Effector memory CD4-positive, alpha-beta T cell (primary cell): ENCODE data around the gene DNMT3B.

ENCODE experiments used
- DNase-seq, 3 donors: peaks; one replicate each; pipeline ENCODE4 v3.0.0-alpha.2; 2020
- H3K27ac ChIP-seq: 2 replicates; pipeline ENCODE4 v1.7.0; 2013; ENCODE audit warnings: mild to moderate bottlenecking, low read length, moderate library complexity; ENCODE audit not compliant: insufficient read depth, poor library complexity, severe bottlenecking
- H3K27me3 ChIP-seq: replicated peaks from 2 replicates; pipeline ENCODE4 v1.7.0; 2013; ENCODE audit warnings: mild to moderate bottlenecking, low read length; ENCODE audit not compliant: insufficient read depth, control insufficient read depth, poor library complexity, severe bottlenecking
- H3K36me3 ChIP-seq: 2 replicates; pipeline ENCODE4 v1.7.0; 2013; ENCODE audit warnings: mild to moderate bottlenecking, low read length, moderate library complexity; ENCODE audit not compliant: control insufficient read depth, insufficient read depth
- H3K4me1 ChIP-seq: 2 replicates; pipeline ENCODE4 v1.7.0; 2013; ENCODE audit warnings: low read length, mild to moderate bottlenecking; ENCODE audit not compliant: control insufficient read depth, insufficient read depth, poor library complexity, severe bottlenecking
- H3K4me3 ChIP-seq: 2 replicates; pipeline ENCODE4 v1.7.0; 2013; ENCODE audit warnings: low read length, low read depth, mild to moderate bottlenecking; ENCODE audit not compliant: insufficient read depth, poor library complexity, severe bottlenecking
- H3K9me3 ChIP-seq: 2 replicates; pipeline ENCODE4 v1.7.0; 2013; ENCODE audit warnings: mild to moderate bottlenecking, low read length, moderate library complexity; ENCODE audit not compliant: control insufficient read depth

DNMT3B gene

DNA sequence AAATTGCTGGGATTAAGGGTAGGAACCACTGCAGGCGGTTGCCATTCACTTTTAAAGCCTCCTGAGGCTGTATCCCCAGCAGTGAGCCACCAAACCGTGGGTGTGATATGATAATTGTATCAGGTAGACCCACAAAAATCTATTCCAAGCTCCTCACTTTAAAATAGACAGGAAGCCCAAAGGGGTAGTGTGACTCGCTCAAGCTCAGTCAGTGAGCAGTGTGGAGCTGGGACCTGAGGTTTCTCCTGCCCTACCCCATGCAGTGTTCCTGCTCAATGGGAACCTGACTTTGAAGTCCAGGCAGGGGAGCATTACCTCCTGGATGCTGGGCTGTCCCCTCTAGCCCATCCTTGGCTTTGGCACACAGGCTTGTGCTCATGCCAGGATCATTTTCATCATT is 42.6 kb downstream of the DNMT3B start:
- H3K27me3 ChIP-seq = no peaks in the 10 kb centered on the region
- DNase-seq = no peak
- H3K4me1 ChIP-seq = no peaks in the 10 kb centered on the region
- no peaks in the 10 kb centered on the region for H3K36me3 ChIP-seq
- H3K27ac ChIP-seq = no peak overlapping the region
- no peak overlapping the region for H3K4me3 ChIP-seq
- no peaks in the 10 kb centered on the region for H3K9me3 ChIP-seq

DNA sequence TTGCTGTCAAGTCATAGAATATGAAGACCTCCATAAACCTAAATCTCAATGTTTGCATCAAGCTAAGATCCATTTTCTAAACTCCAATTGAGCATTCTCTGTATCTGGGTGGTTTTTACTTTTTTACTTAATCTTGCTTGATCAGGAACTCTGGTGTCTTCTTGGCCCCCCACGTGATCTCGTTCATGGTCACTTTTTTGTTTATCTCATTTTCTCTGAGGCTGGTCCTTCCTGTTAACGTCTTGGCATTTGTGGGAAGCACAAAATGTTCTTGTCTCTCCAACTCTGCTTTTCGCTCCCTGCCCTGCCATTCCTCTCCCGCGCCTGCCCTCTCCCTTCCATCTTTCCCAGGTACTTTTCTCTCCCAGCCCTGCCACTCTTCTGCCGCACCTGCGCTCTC is 43.5 kb downstream of the DNMT3B start:
- no peaks in the 10 kb centered on the region for H3K9me3 ChIP-seq
- DNase-seq = no peak
- H3K4me1 ChIP-seq = no peaks in the 10 kb centered on the region
- no peaks in the 10 kb centered on the region for H3K27me3 ChIP-seq
- no peak overlapping the region for H3K27ac ChIP-seq
- no peak overlapping the region for H3K4me3 ChIP-seq
- no peaks in the 10 kb centered on the region for H3K36me3 ChIP-seq

DNA sequence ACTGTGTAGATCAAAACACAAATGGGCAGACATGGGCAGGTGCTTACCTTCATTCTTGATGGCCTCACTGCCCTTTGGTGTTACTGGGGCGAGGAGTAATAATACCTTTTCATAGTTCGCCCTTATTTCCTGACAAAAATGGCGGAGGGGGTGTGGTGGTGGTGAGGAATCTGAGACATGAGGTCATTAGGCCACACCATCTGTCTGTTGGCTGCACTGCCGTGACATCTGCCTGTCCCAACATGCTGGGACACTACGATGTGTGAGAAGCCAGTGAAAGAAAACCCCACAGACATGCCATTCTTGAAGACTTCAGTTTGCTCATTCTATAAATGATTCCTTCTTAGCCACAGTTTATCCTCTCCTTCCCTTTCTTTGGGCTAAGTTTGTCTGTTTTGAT is 44.2 kb downstream of the DNMT3B start:
- H3K4me1 ChIP-seq = no peaks in the 10 kb centered on the region
- H3K27me3 ChIP-seq = no peaks in the 10 kb centered on the region
- H3K9me3 ChIP-seq = no peaks in the 10 kb centered on the region
- no peak overlapping the region for H3K4me3 ChIP-seq
- H3K27ac ChIP-seq = no peak overlapping the region
- H3K36me3 ChIP-seq = no peaks in the 10 kb centered on the region
- no peak for DNase-seq

DNA sequence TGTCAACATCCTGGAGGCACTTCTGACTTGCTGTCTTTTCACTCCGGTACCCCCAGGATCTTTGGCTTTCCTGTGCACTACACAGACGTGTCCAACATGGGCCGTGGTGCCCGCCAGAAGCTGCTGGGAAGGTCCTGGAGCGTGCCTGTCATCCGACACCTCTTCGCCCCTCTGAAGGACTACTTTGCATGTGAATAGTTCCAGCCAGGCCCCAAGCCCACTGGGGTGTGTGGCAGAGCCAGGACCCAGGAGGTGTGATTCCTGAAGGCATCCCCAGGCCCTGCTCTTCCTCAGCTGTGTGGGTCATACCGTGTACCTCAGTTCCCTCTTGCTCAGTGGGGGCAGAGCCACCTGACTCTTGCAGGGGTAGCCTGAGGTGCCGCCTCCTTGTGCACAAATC is 45.5 kb downstream of the DNMT3B start:
- no peaks in the 10 kb centered on the region for H3K36me3 ChIP-seq
- no peaks in the 10 kb centered on the region for H3K4me1 ChIP-seq
- no peak overlapping the region for H3K27ac ChIP-seq
- no peak overlapping the region for H3K4me3 ChIP-seq
- H3K9me3 ChIP-seq = no peaks in the 10 kb centered on the region
- no peak for DNase-seq
- H3K27me3 ChIP-seq = no peaks in the 10 kb centered on the region

DNA sequence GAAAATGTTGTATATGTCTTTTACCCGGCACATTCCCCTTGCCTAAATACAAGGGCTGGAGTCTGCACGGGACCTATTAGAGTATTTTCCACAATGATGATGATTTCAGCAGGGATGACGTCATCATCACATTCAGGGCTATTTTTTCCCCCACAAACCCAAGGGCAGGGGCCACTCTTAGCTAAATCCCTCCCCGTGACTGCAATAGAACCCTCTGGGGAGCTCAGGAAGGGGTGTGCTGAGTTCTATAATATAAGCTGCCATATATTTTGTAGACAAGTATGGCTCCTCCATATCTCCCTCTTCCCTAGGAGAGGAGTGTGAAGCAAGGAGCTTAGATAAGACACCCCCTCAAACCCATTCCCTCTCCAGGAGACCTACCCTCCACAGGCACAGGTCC is 46.3 kb downstream of the DNMT3B start:
- Histone ChIP-seq H3K4me1 (no peaks in the 10 kb centered on the region), H3K36me3 (no peaks in the 10 kb centered on the region), H3K4me3 (no peak overlapping the region), H3K9me3 (no peaks in the 10 kb centered on the region), H3K27ac (no peak overlapping the region), H3K27me3 (no peaks in the 10 kb centered on the region)
- DNase-seq = no peak

DNA sequence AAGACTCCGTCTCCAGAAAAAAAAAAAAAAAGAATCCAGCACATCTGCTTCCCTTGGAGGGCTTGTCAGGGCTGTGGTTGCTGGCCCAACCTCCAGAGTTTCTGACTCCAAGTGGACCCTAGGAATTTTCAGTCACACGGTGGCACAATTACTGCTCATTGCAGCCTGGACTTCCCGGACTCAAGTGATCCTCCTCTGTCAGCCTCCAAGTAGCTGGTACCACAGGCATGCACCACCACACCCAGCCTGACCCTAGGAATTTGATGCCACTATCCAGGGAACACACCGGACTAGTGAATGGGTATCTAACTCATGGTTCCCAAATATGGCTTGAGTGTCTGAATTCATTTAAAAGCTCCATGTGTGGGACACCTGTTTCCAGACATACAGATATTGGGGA is 47.7 kb downstream of the DNMT3B start:
- H3K4me3 ChIP-seq = no peak overlapping the region
- H3K27me3 ChIP-seq = no peaks in the 10 kb centered on the region
- no peak overlapping the region for H3K27ac ChIP-seq
- no peaks in the 10 kb centered on the region for H3K4me1 ChIP-seq
- H3K9me3 ChIP-seq = no peaks in the 10 kb centered on the region
- DNase-seq = no peak
- no peaks in the 10 kb centered on the region for H3K36me3 ChIP-seq

DNA sequence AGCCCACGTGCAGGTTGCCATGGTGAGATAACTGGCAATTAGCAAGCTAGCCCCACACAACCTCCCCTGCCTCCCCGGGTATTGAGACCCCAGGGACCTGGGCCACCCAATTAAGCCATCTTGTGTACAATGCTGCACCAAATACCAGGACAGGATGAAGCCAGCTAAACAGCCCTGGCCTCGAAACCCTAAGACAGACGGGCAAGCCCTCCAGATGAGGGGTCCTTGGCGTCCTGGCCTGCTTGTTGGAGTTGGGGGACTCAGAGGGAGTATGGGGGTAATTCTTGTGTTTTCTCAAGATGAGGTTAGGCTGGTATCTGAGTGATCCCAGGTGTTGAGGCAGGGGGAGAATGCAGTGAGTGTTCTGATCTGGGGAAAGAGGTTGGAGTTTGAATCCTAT is 48.8 kb downstream of the DNMT3B start:
- no peak for DNase-seq
- Histone ChIP-seq H3K27ac (no peak overlapping the region), H3K36me3 (no peaks in the 10 kb centered on the region), H3K27me3 (no peaks in the 10 kb centered on the region), H3K4me3 (no peak overlapping the region), H3K9me3 (no peaks in the 10 kb centered on the region), H3K4me1 (no peaks in the 10 kb centered on the region)

DNA sequence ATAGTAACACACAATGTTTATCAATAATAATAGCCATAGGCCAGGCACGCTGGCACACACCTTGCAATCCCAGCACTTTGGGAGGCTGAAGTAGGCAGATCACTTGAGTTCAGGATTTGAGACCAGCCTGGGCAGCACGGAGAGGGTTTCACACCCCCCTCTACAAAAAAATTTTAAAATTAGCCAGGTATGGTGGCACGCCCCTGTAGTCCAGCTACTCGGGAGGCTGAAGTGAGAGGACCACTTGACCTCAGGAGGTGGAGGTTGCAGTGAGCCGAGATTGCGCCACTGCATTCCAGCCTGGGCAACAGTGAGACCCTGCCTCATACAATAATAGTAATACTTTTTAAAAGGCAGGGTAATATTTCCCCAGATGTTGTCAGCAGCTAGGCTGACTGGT is 49.7 kb downstream of the DNMT3B start:
- Histone ChIP-seq H3K9me3 (no peaks in the 10 kb centered on the region), H3K36me3 (no peaks in the 10 kb centered on the region), H3K4me3 (no peak overlapping the region), H3K4me1 (no peaks in the 10 kb centered on the region), H3K27ac (no peak overlapping the region), H3K27me3 (no peaks in the 10 kb centered on the region)
- no peak for DNase-seq

DNA sequence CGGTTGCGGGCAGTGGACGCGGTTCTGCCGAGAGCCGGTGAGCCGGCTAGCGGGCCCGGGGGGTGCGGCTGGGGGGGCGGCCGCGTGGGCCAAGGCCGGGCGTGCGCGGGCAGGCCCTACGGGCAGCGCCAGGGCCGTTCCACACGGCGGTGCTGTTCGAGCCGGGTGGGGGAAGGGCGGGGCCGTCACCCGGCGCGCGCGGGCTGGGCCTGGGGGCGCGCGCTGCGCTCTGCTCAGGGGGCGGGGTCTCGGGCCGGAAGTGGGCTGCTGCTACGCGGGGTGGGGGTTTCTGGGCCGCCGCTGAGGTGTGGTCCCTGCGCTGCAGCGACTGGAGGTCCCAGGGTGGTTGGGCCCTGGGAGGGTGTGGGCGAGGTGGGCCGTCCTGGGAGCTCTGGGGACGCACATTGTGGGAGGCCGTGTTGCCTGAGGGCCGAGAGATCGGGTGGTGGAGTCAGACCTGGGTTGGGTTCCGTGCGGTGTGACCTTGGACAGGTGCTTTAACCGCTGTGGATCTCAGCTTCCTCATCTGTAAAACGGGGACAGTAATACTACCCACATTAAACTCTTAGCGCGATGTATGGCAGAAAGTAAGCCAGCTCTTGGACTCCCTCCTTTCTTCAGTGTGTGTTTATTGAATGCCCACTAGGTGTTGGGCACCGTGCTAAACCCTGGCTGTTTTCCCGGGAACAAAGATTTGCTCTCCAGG is 58.0 kb downstream of the DNMT3B start:
- Histone ChIP-seq H3K9me3 (no peaks in the 10 kb centered on the region), H3K36me3 (no peaks in the 10 kb centered on the region), H3K4me1 (peaks cover 27% of the 10 kb centered on the region), H3K27me3 (no peaks in the 10 kb centered on the region), H3K4me3 (peak overlapping the region; percentile 79), H3K27ac (peak overlapping the region; percentile 83)
- DNase-seq = peak in 2 of 3 donors; percentile 75 to 76

DNA sequence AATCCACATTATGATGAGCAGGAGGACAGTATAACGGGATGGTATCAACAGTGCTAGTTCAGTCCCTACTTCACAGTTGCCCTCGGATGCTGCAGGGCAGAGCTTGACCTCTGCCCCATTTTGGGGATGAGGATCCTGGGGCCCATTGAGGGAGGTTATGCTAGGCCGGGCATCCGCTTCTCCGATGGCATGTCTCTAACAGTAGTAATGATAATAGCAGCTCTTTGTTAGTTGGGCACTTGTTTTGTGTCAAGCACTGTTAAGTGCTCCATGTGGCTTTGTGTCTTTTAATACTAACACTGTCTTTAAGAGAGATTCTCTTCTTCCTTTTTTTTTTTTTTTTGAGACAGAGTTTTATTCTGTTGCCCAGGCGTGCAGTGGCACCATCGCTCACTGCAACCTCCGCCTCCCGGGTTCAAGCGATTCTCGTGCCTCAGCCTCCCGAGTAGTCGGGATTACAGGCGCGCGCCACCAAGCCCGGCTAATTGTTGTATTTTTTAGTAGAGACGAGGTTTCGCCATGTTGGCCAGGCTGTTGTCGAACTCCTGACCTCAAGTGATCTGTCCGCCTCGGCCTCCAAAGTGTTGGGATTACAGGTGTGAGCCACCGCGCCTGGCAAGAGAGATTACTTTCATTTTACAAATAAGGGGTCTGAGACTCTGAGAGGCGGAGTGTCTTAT is 58.7 kb downstream of the DNMT3B start:
- H3K36me3 ChIP-seq = no peaks in the 10 kb centered on the region
- peak overlapping the region; percentile 83 for H3K27ac ChIP-seq
- H3K4me3 ChIP-seq = peak overlapping the region; percentile 79
- peaks cover 27% of the 10 kb centered on the region for H3K4me1 ChIP-seq
- no peaks in the 10 kb centered on the region for H3K9me3 ChIP-seq
- H3K27me3 ChIP-seq = no peaks in the 10 kb centered on the region
- DNase-seq = no peak
